Astrocyte of the cerebellum (primary cell): Measurements from ENCODE around the gene CTNNA3.

ENCODE experiments used
- DNase-seq: peaks from one replicate; pipeline ENCODE4 v3.0.0-alpha.2; 2011; ENCODE audit warnings: low read depth
- H3K4me3 ChIP-seq: 2 replicates; pipeline ENCODE4 v1.5.1; 2011; ENCODE audit warnings: mild to moderate bottlenecking, low read depth, low read length, moderate library complexity
- CTCF ChIP-seq: IDR thresholded peaks from 2 replicates; pipeline ENCODE4 v1.5.1; 2012; ENCODE audit warnings: low read length, low read depth, moderate library complexity, mild to moderate bottlenecking; ENCODE audit errors: missing control alignments
- in situ Hi-C: cut with HindIII; loops from 2 replicates; pipeline ENCODE4 v1.10.0; 2017; ENCODE audit warnings: low sequenced_read_pairs

Gene CTNNA3

GRCh38 chr10:66501356-66501755, 1194.6 kb downstream of the CTNNA3 start:
- H3K4me3 ChIP-seq: no peak overlapping the region
- in situ Hi-C loops: no loop called here
- no peak for TF ChIP-seq CTCF
- no peak for DNase-seq

DNA sequence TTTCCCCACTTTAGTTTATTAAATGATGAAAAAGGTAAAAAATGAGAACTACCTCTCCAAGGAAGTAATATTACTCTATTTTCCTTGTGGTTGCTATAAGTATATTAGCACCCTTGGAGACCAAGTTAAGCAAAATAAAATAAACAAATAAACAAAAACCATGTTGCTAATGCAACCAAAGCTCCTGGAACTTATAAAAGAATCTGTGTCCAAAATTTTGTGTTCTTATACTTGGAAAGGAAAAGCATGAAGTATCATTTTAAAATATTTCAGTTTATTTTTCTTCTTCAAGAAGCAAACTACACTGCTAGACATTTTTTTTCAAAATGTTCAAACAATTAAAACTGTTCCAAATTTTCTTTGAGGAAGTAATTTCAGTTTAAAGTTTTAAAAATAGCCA, 1212.0 kb downstream of the CTNNA3 start:
- no peak overlapping the region for H3K4me3 ChIP-seq
- DNase-seq: no peak
- in situ Hi-C loops: no loop called here
- TF ChIP-seq CTCF: no peak

- H3K4me3 ChIP-seq: no peak overlapping the region
- in situ Hi-C loops: no loop called here
- no peak for TF ChIP-seq CTCF
Measured at GRCh38 chr10:66472156-66472555, 1223.8 kb downstream of the CTNNA3 start.

GRCh38 chr10:66467042-66467441, 1229.0 kb downstream of the CTNNA3 start:
- in situ Hi-C loops: no loop called here
- no peak overlapping the region for H3K4me3 ChIP-seq
- TF ChIP-seq CTCF: no peak
- DNase-seq: no peak

More at GRCh38 chr10:66472156-66472555, 1223.8 kb downstream of the CTNNA3 start:
- no peak for DNase-seq

- in situ Hi-C loops: no loop called here
- no peak for TF ChIP-seq CTCF
Measured at GRCh38 chr10:66466622-66467021, 1229.4 kb downstream of the CTNNA3 start.

GRCh38 chr10:66463611-66464010, 1232.4 kb downstream of the CTNNA3 start:
- TF ChIP-seq CTCF: no peak
- in situ Hi-C loops: no loop called here
- no peak overlapping the region for H3K4me3 ChIP-seq
- no peak for DNase-seq

More at GRCh38 chr10:66466622-66467021, 1229.4 kb downstream of the CTNNA3 start:
- H3K4me3 ChIP-seq: no peak overlapping the region
- DNase-seq: no peak

DNA sequence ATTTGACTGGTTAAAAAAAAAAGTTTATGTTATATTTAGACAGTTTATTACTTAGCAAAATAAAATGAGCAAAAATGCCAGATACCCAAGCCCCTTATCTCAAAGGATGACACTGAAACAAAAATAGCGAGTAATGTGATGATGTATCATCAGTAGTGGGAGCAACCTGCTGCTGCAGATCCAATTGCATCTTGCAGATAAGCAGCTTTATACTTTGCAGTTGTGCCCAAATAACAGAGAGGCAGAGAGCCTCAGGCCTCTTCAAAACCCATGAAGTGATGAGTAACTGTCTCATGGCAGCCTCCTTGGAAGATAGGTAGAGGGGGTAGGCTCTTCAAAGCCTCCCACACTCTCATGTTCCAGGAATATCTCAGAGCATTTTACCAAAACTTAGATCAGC, 1238.4 kb downstream of the CTNNA3 start:
- in situ Hi-C loops: no loop called here
- TF ChIP-seq CTCF: no peak
- H3K4me3 ChIP-seq: no peak overlapping the region
- no peak for DNase-seq
